ENCODE results near the gene LRRC8D.

DNA sequence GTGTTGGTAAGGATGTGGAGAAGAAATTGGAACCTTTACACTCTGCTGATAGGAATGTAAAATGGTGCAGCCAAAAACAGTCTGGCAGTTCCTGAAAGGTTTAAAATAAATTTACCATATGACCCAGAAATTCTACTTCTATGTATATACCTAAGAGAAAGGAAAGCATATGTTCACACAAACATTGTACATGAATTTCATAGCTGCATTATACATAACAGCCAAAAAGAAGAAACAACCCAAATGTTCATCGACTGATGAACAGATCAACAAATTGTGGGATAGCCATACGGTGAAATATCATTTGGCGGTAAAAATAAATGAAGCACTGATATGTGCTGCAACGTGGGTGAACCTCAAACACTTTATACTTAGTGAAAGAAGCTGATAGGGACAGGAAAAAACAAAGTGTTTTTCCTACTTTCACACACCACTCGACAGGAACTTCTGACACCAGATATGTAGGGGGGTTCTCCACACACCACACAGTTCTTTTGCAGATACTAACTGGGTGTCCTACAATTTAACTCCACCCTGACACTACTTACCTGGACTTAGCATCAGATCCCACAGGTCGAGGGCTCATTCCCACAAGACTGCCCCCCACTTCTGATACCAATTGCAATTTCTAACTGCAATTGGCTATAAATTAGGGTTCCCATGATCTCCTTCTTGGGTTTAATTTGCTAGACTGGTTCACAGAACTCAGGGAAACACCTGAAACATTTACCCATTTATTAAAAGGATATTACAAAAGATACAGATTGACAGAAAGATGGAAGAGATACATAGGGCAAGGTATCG is 138.2 kb downstream of the LRRC8D start:
- TF ChIP-seq POLR2A (IDR thresholded peaks at IDR 0.05; ENCODE audit: low read length) = no peak
- TF ChIP-seq GATA1 (IDR thresholded peaks at IDR 0.05; ENCODE audit: low read depth, low read length) = no peak
